HepG2 (cell line): ENCODE measurements around the gene IGFBP6. TPM values are rescaled to one million over a fixed set of nuclear protein-coding genes. Genes with fewer than 3 reads are reported as not detected.

Source experiments
- BCL3 ChIP-seq: sonication (generic); formaldehyde crosslinking; IDR thresholded peaks from 2 replicates; pipeline ENCODE4 v1.5.1; 2020; ENCODE audit warnings: mild to moderate bottlenecking, missing genetic modification reagents, moderate library complexity
- CEBPB ChIP-seq: IDR thresholded peaks from 2 replicates; pipeline ENCODE4 v1.6.1; 2011; ENCODE audit warnings: low read depth, low read length, improper control_type of control experiment, borderline replicate concordance
- IKZF1 ChIP-seq: fragments of 450-650 bp; IDR thresholded peaks from 2 replicates; pipeline ENCODE4 v1.7.1; 2016
- MAF1 ChIP-seq: sonication (generic); formaldehyde crosslinking; IDR thresholded peaks from 2 replicates; pipeline ENCODE4 v1.5.0; 2020; ENCODE audit warnings: missing genetic modification reagents, borderline replicate concordance
- PREB ChIP-seq: sonication (generic); formaldehyde crosslinking; IDR thresholded peaks from 2 replicates; pipeline ENCODE4 v1.4.0; 2020; ENCODE audit warnings: missing genetic modification reagents
- SRSF1 ChIP-seq: fragments of 200-400 bp; formaldehyde crosslinking; optimal IDR thresholded peaks from 2 replicates; pipeline ENCODE3; 2017; ENCODE audit warnings: mild to moderate bottlenecking, low read depth, low read length, moderate library complexity
- TEAD3 ChIP-seq: optimal IDR thresholded peaks from 2 replicates; pipeline ENCODE3; 2016; ENCODE audit warnings: borderline replicate concordance
- U2AF2 ChIP-seq: fragments of 200-400 bp; formaldehyde crosslinking; IDR thresholded peaks from 2 replicates; pipeline ENCODE4 v1.6.1; 2017; ENCODE audit warnings: low read depth, mild to moderate bottlenecking, low read length
- ZBTB38 ChIP-seq: sonication (generic); formaldehyde crosslinking; IDR thresholded peaks from 2 replicates; pipeline ENCODE4 v1.5.1; 2020; ENCODE audit warnings: mild to moderate bottlenecking, missing genetic modification reagents
- ZBTB7B ChIP-seq: sonication (generic); formaldehyde crosslinking; IDR thresholded peaks from 2 replicates; pipeline ENCODE4 v1.4.0; 2020; ENCODE audit warnings: missing genetic modification reagents
- ZNF30 ChIP-seq: sonication (generic); formaldehyde crosslinking; IDR thresholded peaks from 2 replicates; pipeline ENCODE4 v1.5.0; 2020; ENCODE audit warnings: mild to moderate bottlenecking, missing genetic modification reagents
- ZNF800 ChIP-seq: sonication (generic); formaldehyde crosslinking; IDR thresholded peaks from 2 replicates; pipeline ENCODE4 v1.4.0; 2020; ENCODE audit warnings: missing genetic modification reagents
- polyA plus RNA-seq, 8 experiments: library from polyadenylated mRNA; depleted of rRNA in 3 of 8; stranded (reverse) in 7 of 8; unstranded in 1 of 8; fragments of >200 nt; fragmentation: Illumina TruSeq in 4 of 8; extraction: Trizol in 4 of 8; gene quantifications; 2 replicates each; pipeline versions ENCODE4 v1.2.1 to v1.2.3, GENCODE V29; 2011 to 2016; ENCODE audit warnings: low read depth in 4 of 8, missing spikeins in 1 of 8, mixed read lengths in 1 of 8; ENCODE audit not compliant: insufficient read depth in 1 of 8
- total RNA-seq, 5 experiments: library from RNA; depleted of rRNA; stranded (reverse); fragments of >200 nt; fragmentation: Illumina TruSeq; extraction: Trizol; gene quantifications; 2 replicates each; pipeline ENCODE4 v1.2.3, GENCODE V29; 2016; ENCODE audit warnings: low read depth in 1 of 5
- TF ChIP-seq, protein P1 (sequence below): sonication (generic); formaldehyde crosslinking; IDR thresholded peaks from 2 replicates; pipeline ENCODE4 v1.4.0; 2020; ENCODE audit warnings: mild to moderate bottlenecking, missing genetic modification reagents

Gene IGFBP6
- total and polyA plus RNA-seq, 2 of the 13 experiments (the other 11 are each of a cell fraction or from before 2014, with no cell fraction given), result 3.9 to 25.2 TPM

GRCh38 chr12:53097207-53097563, 282 bp upstream of the IGFBP6 start (continued):
- TF ChIP-seq, protein P1, sequence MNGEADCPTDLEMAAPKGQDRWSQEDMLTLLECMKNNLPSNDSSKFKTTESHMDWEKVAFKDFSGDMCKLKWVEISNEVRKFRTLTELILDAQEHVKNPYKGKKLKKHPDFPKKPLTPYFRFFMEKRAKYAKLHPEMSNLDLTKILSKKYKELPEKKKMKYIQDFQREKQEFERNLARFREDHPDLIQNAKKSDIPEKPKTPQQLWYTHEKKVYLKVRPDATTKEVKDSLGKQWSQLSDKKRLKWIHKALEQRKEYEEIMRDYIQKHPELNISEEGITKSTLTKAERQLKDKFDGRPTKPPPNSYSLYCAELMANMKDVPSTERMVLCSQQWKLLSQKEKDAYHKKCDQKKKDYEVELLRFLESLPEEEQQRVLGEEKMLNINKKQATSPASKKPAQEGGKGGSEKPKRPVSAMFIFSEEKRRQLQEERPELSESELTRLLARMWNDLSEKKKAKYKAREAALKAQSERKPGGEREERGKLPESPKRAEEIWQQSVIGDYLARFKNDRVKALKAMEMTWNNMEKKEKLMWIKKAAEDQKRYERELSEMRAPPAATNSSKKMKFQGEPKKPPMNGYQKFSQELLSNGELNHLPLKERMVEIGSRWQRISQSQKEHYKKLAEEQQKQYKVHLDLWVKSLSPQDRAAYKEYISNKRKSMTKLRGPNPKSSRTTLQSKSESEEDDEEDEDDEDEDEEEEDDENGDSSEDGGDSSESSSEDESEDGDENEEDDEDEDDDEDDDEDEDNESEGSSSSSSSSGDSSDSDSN (CRISPR knock-in tag), result no peak
- no peak for TF ChIP-seq ZBTB38 (CRISPR knock-in tag)
- no peak for TF ChIP-seq ZNF30 (CRISPR knock-in tag)
- no peak for TF ChIP-seq U2AF2
- TF ChIP-seq ZNF800 (CRISPR knock-in tag), result no peak
- TF ChIP-seq SRSF1, result peak; percentile 23
- TF ChIP-seq MAF1 (CRISPR knock-in tag), result no peak
- TF ChIP-seq CEBPB, result no peak
- 0 out of 2 replicates have a peak, but pooled peaks have one; percentile 5 for TF ChIP-seq BCL3 (CRISPR knock-in tag)
- peak; percentile 5; the same call in 1 of the 2 replicates for TF ChIP-seq ZBTB7B (CRISPR knock-in tag)
- TF ChIP-seq TEAD3, result peak; percentile 21
- TF ChIP-seq IKZF1, result no peak
- TF ChIP-seq PREB (CRISPR knock-in tag), result no peak
